Karpas-422 (cell line): Measurements from ENCODE around the gene SORCS2. TPM values are rescaled to one million over a fixed set of nuclear protein-coding genes. Genes with fewer than 3 reads are reported as not detected.

Experiments used
- DNase-seq: peaks from one replicate; pipeline ENCODE4 v3.0.0-alpha.2; 2015
- H2AFZ ChIP-seq: fragments of 200-600 bp; sonication (generic); 2 replicates; pipeline ENCODE4 v1.6.1; 2014; ENCODE audit warnings: antibody characterized with exemption, low read length, mixed read lengths
- H3K27ac ChIP-seq: fragments of 200-600 bp; sonication (generic); 2 replicates; pipeline ENCODE4 v1.5.1; 2014; ENCODE audit warnings: mild to moderate bottlenecking, low read length, moderate library complexity
- H3K27me3 ChIP-seq: fragments of 200-600 bp; sonication (generic); 2 replicates; pipeline ENCODE4 v1.6.1; 2014; ENCODE audit warnings: low read length, mixed read lengths
- H3K36me3 ChIP-seq: fragments of 200-600 bp; sonication (generic); 2 replicates; pipeline ENCODE4 v1.6.1; 2014; ENCODE audit warnings: low read length, mixed read lengths; ENCODE audit not compliant: insufficient read depth
- H3K4me1 ChIP-seq: fragments of 200-600 bp; sonication (generic); 2 replicates; pipeline ENCODE4 v1.6.1; 2014; ENCODE audit warnings: mild to moderate bottlenecking, low read length, mixed read lengths
- H3K4me2 ChIP-seq: fragments of 200-600 bp; sonication (generic); 2 replicates; pipeline ENCODE4 v1.6.1; 2014; ENCODE audit warnings: low read length, low read depth, mild to moderate bottlenecking; ENCODE audit not compliant: poor library complexity, severe bottlenecking
- H3K4me3 ChIP-seq: fragments of 200-600 bp; sonication (generic); 2 replicates; pipeline ENCODE4 v1.5.1; 2014; ENCODE audit warnings: mild to moderate bottlenecking, antibody characterized with exemption, low read length, mixed read lengths
- H3K79me2 ChIP-seq: fragments of 200-600 bp; sonication (generic); 2 replicates; pipeline ENCODE4 v1.6.1; 2014; ENCODE audit warnings: mild to moderate bottlenecking, low read length, mixed read lengths
- H3K9ac ChIP-seq: fragments of 200-600 bp; sonication (generic); 2 replicates; pipeline ENCODE4 v1.6.0; 2014; ENCODE audit warnings: low read length
- H3K9me2 ChIP-seq: fragments of 200-600 bp; sonication (generic), shearing (Covaris generic); replicated peaks from 2 replicates; pipeline ENCODE4 v1.6.0; 2014; ENCODE audit warnings: mild to moderate bottlenecking, low read length, moderate library complexity; ENCODE audit not compliant: insufficient read depth
- H3K9me3 ChIP-seq: fragments of 300-700, 200-600 bp; sonication (generic); 2 replicates; pipeline ENCODE4 v1.6.1; 2014; ENCODE audit warnings: low read length, mixed read lengths
- H4K20me1 ChIP-seq: fragments of 200-600 bp; sonication (generic); 2 replicates; pipeline ENCODE4 v1.6.1; 2014; ENCODE audit warnings: mild to moderate bottlenecking, antibody characterized with exemption, low read length, low read depth; ENCODE audit not compliant: insufficient read depth
- total RNA-seq: library from RNA; depleted of rRNA; stranded (reverse); fragments of >200 nt; shearing (Covaris generic); gene quantifications from 2 replicates; pipeline ENCODE4 v1.2.3, GENCODE V29; 2014; ENCODE audit warnings: low replicate concordance

SORCS2 gene
- total RNA-seq, 1 experiment from 2014 or later, result not detected

DNA sequence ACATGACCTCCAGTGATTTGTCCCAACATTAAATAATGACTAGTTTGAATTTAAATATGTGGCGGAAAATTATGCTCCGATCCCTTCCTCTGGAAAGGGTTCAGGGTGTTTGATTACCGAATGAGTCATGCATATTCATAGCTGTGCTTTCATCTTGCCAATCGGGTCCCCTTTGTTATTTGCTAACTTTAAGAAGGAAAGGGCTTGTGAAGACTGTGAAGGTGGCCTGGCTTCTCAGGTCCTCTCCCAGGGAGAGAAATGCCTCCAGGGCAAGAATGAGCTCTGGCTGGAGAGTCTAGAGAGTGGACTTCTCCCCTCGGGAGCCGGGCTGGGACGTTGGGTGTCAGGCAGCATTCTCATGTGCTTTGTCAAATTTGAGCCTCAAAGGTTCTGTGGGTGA lies 397.9 kb downstream of the SORCS2 start:
- no peak overlapping the region for H3K9ac ChIP-seq
- no peaks in the 10 kb centered on the region for H3K79me2 ChIP-seq
- DNase-seq, result no peak
- H3K9me2 ChIP-seq, result no peaks in the 10 kb centered on the region
- no peak overlapping the region for H3K27ac ChIP-seq
- H4K20me1 ChIP-seq, result no peaks in the 10 kb centered on the region
- no peak overlapping the region for H3K4me3 ChIP-seq
- H3K4me1 ChIP-seq, result no peaks in the 10 kb centered on the region
- no peaks in the 10 kb centered on the region for H3K36me3 ChIP-seq
- no peak overlapping the region for H2AFZ ChIP-seq
- H3K27me3 ChIP-seq, result no peaks in the 10 kb centered on the region
- no peak overlapping the region for H3K4me2 ChIP-seq
- no peaks in the 10 kb centered on the region for H3K9me3 ChIP-seq

DNA sequence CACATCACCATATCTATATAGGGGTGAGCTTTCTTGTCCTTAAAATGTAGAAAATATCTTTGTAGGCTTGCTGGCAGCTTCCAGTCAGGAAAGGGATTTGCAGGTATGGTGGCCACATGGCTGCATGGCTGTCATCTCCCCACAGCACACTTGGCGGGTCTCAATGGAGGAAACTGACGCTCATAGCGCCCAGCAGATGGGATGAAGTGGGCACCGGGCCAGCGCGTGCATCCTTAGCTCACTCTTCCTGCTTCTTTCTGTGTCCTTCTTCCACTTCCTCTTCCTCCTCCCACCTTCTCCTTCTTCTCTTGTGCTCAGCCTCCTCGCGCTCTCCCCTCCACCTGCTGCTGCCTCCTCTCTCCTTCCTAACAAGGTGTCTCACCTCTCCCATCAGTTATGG lies 398.6 kb downstream of the SORCS2 start:
- H3K27ac ChIP-seq, result no peak overlapping the region
- no peak overlapping the region for H3K4me2 ChIP-seq
- H2AFZ ChIP-seq, result no peak overlapping the region
- no peak for DNase-seq
- H3K9me3 ChIP-seq, result no peaks in the 10 kb centered on the region
- H3K4me3 ChIP-seq, result no peak overlapping the region
- no peaks in the 10 kb centered on the region for H3K4me1 ChIP-seq
- no peak overlapping the region for H3K9ac ChIP-seq
- H3K9me2 ChIP-seq, result no peaks in the 10 kb centered on the region
- H3K27me3 ChIP-seq, result no peaks in the 10 kb centered on the region
- no peaks in the 10 kb centered on the region for H4K20me1 ChIP-seq
- no peaks in the 10 kb centered on the region for H3K36me3 ChIP-seq
- no peaks in the 10 kb centered on the region for H3K79me2 ChIP-seq

DNA sequence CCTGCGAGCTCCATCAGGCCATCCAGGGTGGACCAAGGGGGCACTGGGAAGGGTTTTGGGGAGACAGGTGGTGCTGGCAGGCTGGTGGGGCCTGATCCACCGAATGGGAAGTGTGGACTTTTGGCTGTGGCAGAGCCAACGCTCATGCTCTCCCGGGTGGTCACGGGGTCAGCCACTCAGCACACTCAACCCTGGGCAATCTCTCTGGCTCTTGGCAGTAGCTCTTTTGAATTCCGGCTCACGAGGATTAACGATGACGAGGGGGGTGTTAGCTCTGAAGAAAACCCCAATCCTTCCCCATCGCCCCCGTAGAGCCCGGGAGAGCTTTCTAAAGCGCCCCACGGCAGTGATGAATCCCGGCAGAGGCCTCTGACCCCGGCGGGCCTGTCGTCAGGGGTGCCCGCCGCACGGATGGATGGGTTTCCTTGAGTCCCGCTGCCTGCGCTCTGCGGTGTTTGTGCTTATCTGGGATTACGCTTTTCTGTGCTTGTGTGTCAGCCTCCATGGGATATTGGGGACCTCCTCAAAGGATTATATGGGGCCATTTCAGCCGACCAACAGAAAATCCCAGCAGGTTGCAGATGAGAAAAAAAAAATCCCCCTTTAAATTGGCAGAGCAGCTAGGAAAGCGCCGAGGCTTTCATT lies 399.2 kb downstream of the SORCS2 start:
- Histone ChIP-seq H3K9me2 (no peaks in the 10 kb centered on the region), H2AFZ (no peak overlapping the region), H4K20me1 (no peaks in the 10 kb centered on the region), H3K36me3 (no peaks in the 10 kb centered on the region), H3K27ac (no peak overlapping the region), H3K9ac (no peak overlapping the region), H3K79me2 (no peaks in the 10 kb centered on the region), H3K9me3 (no peaks in the 10 kb centered on the region), H3K27me3 (no peaks in the 10 kb centered on the region), H3K4me2 (no peak overlapping the region), H3K4me1 (no peaks in the 10 kb centered on the region), H3K4me3 (no peak overlapping the region)
- no peak for DNase-seq

DNA sequence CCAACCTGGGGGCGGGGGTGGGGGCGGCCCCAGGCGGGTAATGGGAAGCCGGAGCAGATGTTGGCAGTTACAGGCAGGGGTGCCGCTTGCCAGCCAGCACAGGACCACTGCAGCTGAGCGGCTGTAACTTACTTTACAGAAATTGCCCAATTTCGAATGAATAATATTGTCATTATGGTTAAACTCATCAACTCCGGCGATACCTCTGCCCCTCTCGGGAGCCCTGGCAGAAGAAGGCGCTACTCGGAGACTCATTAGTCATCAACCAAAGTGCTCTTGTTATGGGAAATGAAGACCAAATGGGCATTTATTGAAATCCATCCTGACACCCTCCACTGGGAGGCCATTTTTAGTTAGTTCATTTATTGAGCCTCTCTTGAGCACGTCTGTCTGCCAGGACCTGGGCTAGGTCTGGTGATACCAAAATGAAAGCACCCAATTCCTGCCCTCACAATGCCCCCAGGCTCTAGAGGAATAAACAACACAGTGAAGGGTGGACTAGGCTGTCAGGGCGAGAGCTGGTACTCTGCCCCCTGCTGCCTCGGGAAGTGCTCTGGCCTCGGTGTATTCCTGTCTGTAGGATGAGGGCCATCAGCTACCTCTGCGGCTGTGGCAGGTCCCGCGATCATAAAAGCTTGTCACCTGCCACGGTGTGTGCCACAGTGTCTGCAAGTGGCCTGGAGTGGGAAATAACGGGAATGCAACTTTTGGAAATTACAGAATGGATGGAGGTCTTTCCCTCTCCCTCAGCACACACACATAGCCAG lies 401.5 kb downstream of the SORCS2 start:
- Histone ChIP-seq H3K27ac (no peak overlapping the region), H4K20me1 (no peaks in the 10 kb centered on the region), H3K27me3 (no peaks in the 10 kb centered on the region), H3K79me2 (no peaks in the 10 kb centered on the region), H3K4me3 (no peak overlapping the region), H3K4me2 (no peak overlapping the region), H3K4me1 (no peaks in the 10 kb centered on the region), H2AFZ (no peak overlapping the region), H3K9me3 (no peaks in the 10 kb centered on the region), H3K36me3 (no peaks in the 10 kb centered on the region), H3K9ac (no peak overlapping the region), H3K9me2 (no peaks in the 10 kb centered on the region)
- DNase-seq, result no peak

DNA sequence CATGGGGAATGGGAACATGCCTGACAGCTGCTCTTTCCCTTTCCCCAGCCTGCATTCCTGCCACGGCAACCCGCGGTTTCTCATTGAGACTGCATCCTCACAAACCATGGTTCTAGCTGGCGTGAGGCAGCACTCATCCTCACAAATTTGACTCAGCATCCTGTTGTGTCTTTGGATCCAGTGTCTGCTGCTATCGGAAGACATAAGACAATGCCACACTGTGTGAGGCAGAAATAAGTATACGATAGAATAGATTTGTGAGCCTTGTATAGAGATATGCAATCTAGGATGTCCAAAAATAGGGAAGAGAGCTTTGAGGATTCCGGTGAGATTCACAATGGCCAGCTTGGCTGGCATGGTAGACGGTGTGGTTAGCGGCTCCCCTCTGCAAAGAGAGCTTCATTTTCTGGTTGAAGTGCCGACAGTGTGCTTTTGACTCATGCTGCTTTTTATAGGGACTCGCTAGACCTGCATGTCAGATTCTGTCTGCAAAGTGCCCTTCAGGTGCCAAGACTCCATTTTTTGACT lies 403.7 kb downstream of the SORCS2 start:
- Histone ChIP-seq H3K9me2 (no peaks in the 10 kb centered on the region), H3K4me2 (no peak overlapping the region), H2AFZ (no peak overlapping the region), H3K27me3 (no peaks in the 10 kb centered on the region), H3K4me1 (no peaks in the 10 kb centered on the region), H3K79me2 (no peaks in the 10 kb centered on the region), H3K4me3 (no peak overlapping the region), H3K36me3 (no peaks in the 10 kb centered on the region), H3K9ac (no peak overlapping the region), H3K9me3 (no peaks in the 10 kb centered on the region), H4K20me1 (no peaks in the 10 kb centered on the region), H3K27ac (no peak overlapping the region)
- no peak for DNase-seq

DNA sequence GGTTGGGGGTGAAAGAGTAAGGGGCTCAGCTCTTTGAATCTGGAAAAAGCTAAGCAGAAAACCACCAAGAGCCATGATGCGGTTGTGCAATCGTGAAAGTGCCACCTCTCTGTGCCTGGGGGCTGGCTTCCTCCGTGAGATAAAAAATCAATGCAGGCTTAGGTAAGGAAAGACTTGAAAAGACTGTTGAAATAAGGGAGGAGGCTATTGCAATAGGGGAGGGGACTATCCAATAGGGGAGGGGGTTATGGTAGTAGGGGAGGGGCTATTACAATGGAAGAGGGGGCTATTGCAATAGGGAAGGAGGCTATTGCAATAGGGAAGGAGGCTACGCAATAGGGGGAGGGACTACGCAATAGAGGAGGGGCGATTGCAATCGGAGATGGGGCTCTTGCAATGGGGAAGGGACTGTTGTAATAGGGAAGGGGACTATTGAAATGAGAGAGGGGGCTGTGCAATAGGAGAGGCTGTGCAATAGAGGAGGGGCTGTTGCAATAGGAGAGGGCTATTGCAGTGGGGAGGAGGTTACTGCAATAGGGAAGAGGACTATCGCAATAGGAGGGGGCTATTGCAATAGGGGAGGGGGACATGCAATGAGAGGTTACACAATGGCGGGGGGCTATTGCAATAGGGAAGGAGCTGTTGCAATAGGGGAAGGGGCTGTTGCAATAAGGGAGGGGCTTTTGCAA lies 404.7 kb downstream of the SORCS2 start:
- H4K20me1 ChIP-seq, result no peaks in the 10 kb centered on the region
- H3K27me3 ChIP-seq, result no peaks in the 10 kb centered on the region
- no peak overlapping the region for H2AFZ ChIP-seq
- H3K9me3 ChIP-seq, result no peaks in the 10 kb centered on the region
- H3K9ac ChIP-seq, result no peak overlapping the region
- no peaks in the 10 kb centered on the region for H3K9me2 ChIP-seq
- H3K4me3 ChIP-seq, result no peak overlapping the region
- no peaks in the 10 kb centered on the region for H3K79me2 ChIP-seq
- no peak for DNase-seq
- H3K4me2 ChIP-seq, result no peak overlapping the region
- H3K27ac ChIP-seq, result no peak overlapping the region
- H3K36me3 ChIP-seq, result no peaks in the 10 kb centered on the region
- H3K4me1 ChIP-seq, result no peaks in the 10 kb centered on the region

DNA sequence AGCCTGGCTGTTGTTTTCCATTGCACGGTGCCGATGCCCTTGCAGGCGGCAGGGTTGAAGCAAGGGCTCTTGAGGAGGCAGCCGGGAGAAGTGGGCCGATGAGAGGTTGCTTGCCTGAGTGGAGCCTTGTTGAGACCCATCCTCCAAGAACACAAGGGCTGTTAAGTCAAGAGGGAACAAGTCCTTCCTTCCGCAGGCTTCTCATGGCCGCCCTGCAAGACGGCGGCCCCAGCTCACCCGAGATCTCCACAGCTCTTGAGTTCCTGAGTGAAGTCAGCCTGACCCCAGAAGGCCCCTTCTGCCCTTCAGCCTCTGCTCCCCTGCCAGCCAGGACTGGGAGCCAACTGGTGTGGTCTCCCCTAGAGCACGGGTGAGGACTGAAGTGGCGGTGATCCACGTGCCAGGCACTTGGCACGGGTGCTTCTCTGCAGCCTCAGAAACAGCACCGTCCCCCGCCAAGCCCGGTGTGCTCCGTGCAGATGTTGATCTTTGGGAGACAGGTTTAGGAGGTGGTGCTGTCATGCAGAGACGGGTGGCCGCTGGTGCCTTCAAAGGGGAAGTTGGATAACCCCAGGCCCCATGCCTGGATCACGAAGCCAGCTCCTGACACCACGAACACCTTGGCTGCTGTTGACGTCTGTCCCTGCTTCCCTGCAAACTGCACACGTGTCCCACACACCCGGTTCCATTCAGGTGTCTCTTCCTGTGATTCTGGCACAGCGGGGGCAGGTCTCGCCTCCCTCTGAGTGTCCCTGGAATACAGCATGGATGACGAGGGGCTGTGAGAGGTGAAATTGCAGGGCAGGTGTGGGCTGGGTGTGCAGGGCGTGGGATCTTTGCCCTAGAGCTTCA lies 406.8 kb downstream of the SORCS2 start:
- H3K4me1 ChIP-seq, result no peaks in the 10 kb centered on the region
- H3K4me3 ChIP-seq, result no peak overlapping the region
- H3K79me2 ChIP-seq, result no peaks in the 10 kb centered on the region
- H3K9ac ChIP-seq, result no peak overlapping the region
- H3K9me3 ChIP-seq, result no peaks in the 10 kb centered on the region
- no peak overlapping the region for H3K27ac ChIP-seq
- H3K9me2 ChIP-seq, result no peaks in the 10 kb centered on the region
- no peaks in the 10 kb centered on the region for H3K36me3 ChIP-seq
- H3K27me3 ChIP-seq, result no peaks in the 10 kb centered on the region
- H4K20me1 ChIP-seq, result no peaks in the 10 kb centered on the region
- H2AFZ ChIP-seq, result no peak overlapping the region
- DNase-seq, result no peak
- no peak overlapping the region for H3K4me2 ChIP-seq
